GM12873 (cell line): ENCODE results near the gene TTLL5.

Source experiments
- CTCF ChIP-seq: IDR thresholded peaks from 2 replicates; pipeline ENCODE4 v1.5.1; 2012; ENCODE audit warnings: low read depth, mild to moderate bottlenecking, moderate library complexity, low read length, control low read depth; ENCODE audit not compliant: insufficient read depth; ENCODE audit errors: missing control alignments

Gene TTLL5

GRCh38 chr14:75660238-75660629 is 812 bp upstream of the TTLL5 start:
- no peak for TF ChIP-seq CTCF

GRCh38 chr14:75661499-75661814 is 411 bp downstream of the TTLL5 start:
- no peak for TF ChIP-seq CTCF

- TF ChIP-seq CTCF, result no peak
Measured at GRCh38 chr14:75662966-75663365, 1.9 kb downstream of the TTLL5 start.

DNA sequence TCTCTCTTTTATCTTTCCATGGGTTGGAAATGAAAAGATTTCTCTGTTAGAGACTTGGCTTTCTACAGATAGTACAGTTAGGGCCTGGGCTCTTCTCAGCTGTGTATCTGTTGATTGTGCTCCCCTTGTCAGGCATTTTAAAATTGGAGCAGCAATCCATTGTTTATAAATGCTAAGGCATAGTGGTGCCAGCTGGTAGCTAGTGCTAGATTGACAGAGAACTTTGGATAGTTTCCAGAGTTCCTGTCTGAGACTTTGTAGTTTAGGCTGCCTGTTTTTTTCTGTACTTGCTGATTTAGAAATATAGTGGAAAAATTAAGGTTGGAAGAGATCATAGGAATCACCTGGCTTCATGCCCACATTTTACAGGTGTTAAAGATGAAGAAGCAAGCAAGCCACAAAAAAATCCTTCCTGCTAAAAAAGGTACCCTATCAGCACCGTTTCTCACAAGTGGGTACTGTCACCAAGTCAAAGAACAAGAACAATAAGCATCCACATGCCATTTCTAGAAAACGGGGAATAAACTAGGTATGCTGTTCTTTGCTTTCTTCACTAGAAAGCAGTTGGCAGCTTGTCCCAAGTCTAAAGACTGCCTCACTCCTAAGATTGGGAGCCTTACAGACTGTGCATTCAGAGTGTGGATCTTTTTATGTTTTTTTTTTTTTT is 6.2 kb downstream of the TTLL5 start:
- TF ChIP-seq CTCF, result no peak

DNA sequence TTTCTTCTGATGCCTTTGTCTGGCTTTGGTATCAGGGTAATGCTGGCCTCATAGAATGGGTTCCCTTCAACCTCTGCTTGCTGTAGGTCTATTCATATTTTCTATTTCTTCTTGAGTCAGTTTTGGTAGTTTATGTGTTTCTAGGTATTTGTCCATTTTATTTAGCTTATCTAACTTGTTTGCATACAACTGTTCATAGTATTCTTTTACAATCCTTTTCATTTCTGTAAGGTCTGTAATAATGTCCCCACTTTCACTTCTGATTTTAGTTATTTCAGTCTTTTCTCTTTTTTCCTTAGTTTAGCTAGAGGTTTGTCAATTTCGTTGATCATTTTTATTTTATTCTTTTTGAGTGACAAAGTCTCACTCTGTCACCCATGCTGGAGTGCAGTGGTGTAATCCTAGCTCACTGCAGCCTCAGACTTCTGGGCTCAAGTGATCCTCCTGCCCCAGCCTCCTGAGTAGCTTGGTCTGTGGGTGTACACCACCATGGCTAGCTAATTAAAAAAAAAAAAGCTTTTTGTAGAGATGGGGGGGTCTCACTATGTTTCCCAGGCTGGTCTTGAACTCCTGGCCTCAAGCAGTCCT is 11.7 kb downstream of the TTLL5 start:
- no peak for TF ChIP-seq CTCF

DNA sequence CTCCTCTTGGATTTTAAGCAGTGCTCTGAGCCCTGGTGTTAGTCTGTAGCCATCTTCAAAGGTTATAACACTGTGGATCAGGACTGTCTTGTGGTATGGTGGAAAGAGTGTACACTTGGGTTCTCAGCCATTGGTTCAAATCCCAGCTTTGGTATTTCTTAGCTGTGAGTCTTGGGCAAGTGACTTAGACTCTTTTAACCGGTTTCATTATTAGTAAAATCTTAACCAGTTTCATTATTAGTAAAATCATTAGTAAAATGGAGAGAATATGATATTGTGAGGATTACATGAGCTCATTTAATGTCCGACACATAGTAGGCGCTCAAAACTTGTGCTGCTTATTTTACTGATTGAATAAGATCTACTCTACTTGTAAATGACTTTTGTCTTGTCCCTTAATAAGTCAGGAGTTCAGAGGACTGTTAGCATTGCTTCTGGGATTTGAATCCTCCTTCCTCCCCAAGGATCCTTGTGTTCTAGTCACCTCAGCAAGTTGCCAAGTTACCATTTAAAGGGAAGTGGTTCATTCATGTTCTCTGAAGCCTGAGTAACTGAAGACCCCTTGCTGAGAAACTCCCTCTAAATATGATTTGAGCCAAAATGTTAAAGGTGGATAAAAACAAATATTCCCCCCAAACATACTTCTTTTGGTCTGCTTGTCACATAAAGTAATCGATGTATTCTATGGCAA is 12.4 kb downstream of the TTLL5 start:
- no peak for TF ChIP-seq CTCF

DNA sequence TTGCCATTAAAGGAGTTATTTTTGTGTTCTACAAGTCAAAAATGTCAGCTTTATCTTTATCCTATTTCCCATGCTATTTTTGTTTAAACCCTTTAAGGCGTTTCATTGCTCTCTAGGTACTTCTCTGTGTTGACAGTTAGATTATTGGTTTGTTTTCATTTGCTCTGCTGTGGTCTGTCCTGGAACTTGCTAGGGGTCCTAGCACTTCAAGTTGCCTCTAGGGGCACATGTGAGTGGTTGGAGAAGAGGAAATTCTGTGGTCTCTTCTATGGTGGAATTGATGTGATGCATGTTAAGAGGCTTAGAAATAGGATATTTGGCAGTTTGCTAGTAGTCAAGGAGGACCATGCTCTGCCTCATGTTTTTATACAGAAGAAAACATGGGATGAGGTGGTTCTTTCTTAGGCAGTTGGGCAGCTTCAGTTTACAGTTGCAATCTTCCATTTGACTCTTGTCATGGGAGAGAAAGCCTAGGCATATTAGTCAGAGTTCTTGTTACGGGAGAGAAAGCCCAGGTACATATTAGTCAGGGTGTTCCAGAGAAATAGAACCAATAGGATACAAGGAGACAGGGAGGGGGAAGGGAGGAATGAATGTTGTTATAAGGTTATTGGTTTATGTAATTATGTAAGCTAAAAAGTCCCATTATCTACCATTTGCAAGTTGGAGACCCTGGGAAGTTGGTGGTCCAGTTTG is 14.4 kb downstream of the TTLL5 start:
- TF ChIP-seq CTCF, result no peak
